GM19238 (cell line): ENCODE data around the gene ELOVL1.
"Not testable (repeated sequence)": the region's sequence is repeated elsewhere in the genome, so short reads cannot be mapped to it uniquely, and the experiment has no call there.

Experiments used
- DNase-seq: peaks from one replicate; pipeline ENCODE4 v3.0.0; 2011; ENCODE audit warnings: low spot score; ENCODE audit not compliant: insufficient read length

Gene ELOVL1

GRCh38 chr1:43367904-43368645, at the start of gene ELOVL1:
ELOVL1 (minus strand) TSS chr1:43368011; CDS start chr1:43365609, 2,402 bp downstream.
- peak; percentile 97 for DNase-seq

- DNase-seq: no peak
Measured at GRCh38 chr1:43415901-43416300, 48.1 kb upstream of the ELOVL1 start.

- peak; percentile 30 for DNase-seq
Measured at GRCh38 chr1:43414634-43415223, 46.9 kb upstream of the ELOVL1 start.

- DNase-seq: not testable (repeated sequence)
Measured at GRCh38 chr1:43413426-43413825, 45.6 kb upstream of the ELOVL1 start.

- DNase-seq: no peak
Measured at GRCh38 chr1:43410571-43410970, 42.8 kb upstream of the ELOVL1 start.

- no peak for DNase-seq
Measured at GRCh38 chr1:43405876-43406234, 38.0 kb upstream of the ELOVL1 start.

GRCh38 chr1:43405219-43405875, 37.5 kb upstream of the ELOVL1 start:
- DNase-seq: no peak

GRCh38 chr1:43404353-43404752, 36.5 kb upstream of the ELOVL1 start:
- no peak for DNase-seq

GRCh38 chr1:43402089-43402865, 34.5 kb upstream of the ELOVL1 start:
- DNase-seq: no peak

GRCh38 chr1:43400441-43400840, 32.6 kb upstream of the ELOVL1 start:
- not testable (repeated sequence) for DNase-seq

- no peak for DNase-seq
Measured at GRCh38 chr1:43398227-43398626, 30.4 kb upstream of the ELOVL1 start.

GRCh38 chr1:43396059-43396458, 28.2 kb upstream of the ELOVL1 start:
- DNase-seq: no peak

GRCh38 chr1:43395523-43395922, 27.7 kb upstream of the ELOVL1 start:
- no peak for DNase-seq

GRCh38 chr1:43392702-43393101, 24.9 kb upstream of the ELOVL1 start:
- DNase-seq: no peak

- DNase-seq: peak; percentile 91
Measured at GRCh38 chr1:43389326-43390313, 21.8 kb upstream of the ELOVL1 start, which contains the start of the genes MED8 and SZT2. MED8 (minus strand) TSS chr1:43389800; CDS start chr1:43389764, 36 bp downstream. SZT2 (plus strand) TSS chr1:43389899; CDS start chr1:43389969, 70 bp downstream.

GRCh38 chr1:43388613-43389012, 20.8 kb upstream of the ELOVL1 start:
- DNase-seq: no peak

- no peak for DNase-seq
Measured at GRCh38 chr1:43387976-43388599, 20.3 kb upstream of the ELOVL1 start.

GRCh38 chr1:43386676-43387075, 18.9 kb upstream of the ELOVL1 start:
- no peak for DNase-seq

GRCh38 chr1:43383449-43383848, 15.6 kb upstream of the ELOVL1 start:
- DNase-seq: no peak
